ENCODE results near the gene EPB41L4A.

Gene EPB41L4A

DNA sequence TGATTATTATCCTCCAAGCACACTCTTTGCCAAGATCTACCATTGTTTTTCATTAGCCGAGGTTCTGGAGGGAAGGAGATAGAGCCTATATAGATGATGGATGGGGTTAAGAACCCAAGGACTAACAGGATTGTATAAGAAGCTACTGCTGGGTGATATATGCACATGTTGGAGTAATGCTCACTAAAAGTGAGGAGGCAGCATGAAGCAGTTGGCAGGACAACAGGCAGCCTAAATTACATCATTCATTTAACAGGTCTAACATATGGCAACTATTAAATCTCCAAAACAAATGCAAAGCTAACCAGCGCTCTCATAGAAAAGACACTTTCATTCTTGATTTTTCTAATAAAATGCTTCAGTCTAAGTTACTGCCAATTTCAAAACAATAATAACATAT, 293.2 kb downstream of the EPB41L4A start:
- no peaks in the 10 kb centered on the region for H3K36me3 ChIP-seq (ENCODE audit: control insufficient read depth, insufficient read depth, low read length)
- H3K4me3 ChIP-seq (ENCODE audit: insufficient read depth, low read depth, low read length) = no peak overlapping the region
- 92 to 93% methylated on average over 2 of the region's 2 CpGs for WGBS, 2 experiments
- H3K9me3 ChIP-seq (ENCODE audit: control insufficient read depth, low read length) = no peaks in the 10 kb centered on the region
- no peaks in the 10 kb centered on the region for H3K27me3 ChIP-seq (ENCODE audit: control insufficient read depth, insufficient read depth, low read length, poor library complexity, severe bottlenecking)
- H3K4me1 ChIP-seq (ENCODE audit: control insufficient read depth, insufficient read depth, low read length) = no peaks in the 10 kb centered on the region
- no peak overlapping the region for H3K27ac ChIP-seq (ENCODE audit: insufficient read depth, low read depth, low read length, poor library complexity, severe bottlenecking)

- H3K4me1 ChIP-seq (ENCODE audit: control insufficient read depth, insufficient read depth, low read length) = no peaks in the 10 kb centered on the region
- H3K27me3 ChIP-seq (ENCODE audit: control insufficient read depth, insufficient read depth, low read length, poor library complexity, severe bottlenecking) = no peaks in the 10 kb centered on the region
- 88 to 94% methylated on average over 3 of the region's 3 CpGs for WGBS, 2 experiments
- no peak overlapping the region for H3K4me3 ChIP-seq (ENCODE audit: insufficient read depth, low read depth, low read length)
- H3K36me3 ChIP-seq (ENCODE audit: control insufficient read depth, insufficient read depth, low read length) = no peaks in the 10 kb centered on the region
- no peak overlapping the region for H3K27ac ChIP-seq (ENCODE audit: insufficient read depth, low read depth, low read length, poor library complexity, severe bottlenecking)
- H3K9me3 ChIP-seq (ENCODE audit: control insufficient read depth, low read length) = no peaks in the 10 kb centered on the region
These were observed 294.3 kb downstream of the EPB41L4A start for GRCh38 chr5:112124788-112125187.

DNA sequence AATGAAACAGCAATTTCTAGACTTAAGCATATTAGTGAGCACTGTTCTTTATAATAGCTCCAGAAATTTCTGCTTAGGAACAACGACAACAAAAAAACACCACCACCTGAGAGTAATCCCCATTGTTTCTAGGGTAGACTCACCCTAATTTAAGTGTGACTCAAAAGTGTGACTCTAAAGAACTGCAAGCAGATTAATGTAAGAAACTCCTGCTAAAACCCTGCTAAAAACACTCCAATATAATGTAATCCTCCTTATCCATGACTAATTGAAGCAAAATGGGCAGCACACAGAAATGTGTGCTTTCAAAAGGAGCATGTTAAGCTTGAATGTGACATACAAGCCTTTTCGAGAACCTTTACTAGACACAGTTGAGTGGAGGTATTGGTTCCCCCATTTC, 296.0 kb downstream of the EPB41L4A start:
- Histone ChIP-seq H3K9me3 (ENCODE audit: control insufficient read depth, low read length) (no peaks in the 10 kb centered on the region), H3K4me3 (ENCODE audit: insufficient read depth, low read depth, low read length) (no peak overlapping the region), H3K4me1 (ENCODE audit: control insufficient read depth, insufficient read depth, low read length) (no peaks in the 10 kb centered on the region), H3K27ac (ENCODE audit: insufficient read depth, low read depth, low read length, poor library complexity, severe bottlenecking) (no peak overlapping the region), H3K36me3 (ENCODE audit: control insufficient read depth, insufficient read depth, low read length) (no peaks in the 10 kb centered on the region), H3K27me3 (ENCODE audit: control insufficient read depth, insufficient read depth, low read length, poor library complexity, severe bottlenecking) (no peaks in the 10 kb centered on the region)
- WGBS, 2 experiments = 86 to 100% methylated on average over 2 of the region's 2 CpGs

- no peak overlapping the region for H3K4me3 ChIP-seq (ENCODE audit: insufficient read depth, low read depth, low read length)
- WGBS, 2 experiments = 89 to 91% methylated on average over 2 to 3 of the region's 3 CpGs
- no peaks in the 10 kb centered on the region for H3K4me1 ChIP-seq (ENCODE audit: control insufficient read depth, insufficient read depth, low read length)
- H3K36me3 ChIP-seq (ENCODE audit: control insufficient read depth, insufficient read depth, low read length) = no peaks in the 10 kb centered on the region
- no peaks in the 10 kb centered on the region for H3K9me3 ChIP-seq (ENCODE audit: control insufficient read depth, low read length)
- H3K27ac ChIP-seq (ENCODE audit: insufficient read depth, low read depth, low read length, poor library complexity, severe bottlenecking) = no peak overlapping the region
- no peaks in the 10 kb centered on the region for H3K27me3 ChIP-seq (ENCODE audit: control insufficient read depth, insufficient read depth, low read length, poor library complexity, severe bottlenecking)
These were observed 296.7 kb downstream of the EPB41L4A start for GRCh38 chr5:112122353-112122752.

GRCh38 chr5:112121258-112121657, 297.8 kb downstream of the EPB41L4A start:
- Histone ChIP-seq H3K36me3 (ENCODE audit: control insufficient read depth, insufficient read depth, low read length) (no peaks in the 10 kb centered on the region), H3K4me3 (ENCODE audit: insufficient read depth, low read depth, low read length) (no peak overlapping the region), H3K27ac (ENCODE audit: insufficient read depth, low read depth, low read length, poor library complexity, severe bottlenecking) (no peak overlapping the region), H3K4me1 (ENCODE audit: control insufficient read depth, insufficient read depth, low read length) (no peaks in the 10 kb centered on the region), H3K9me3 (ENCODE audit: control insufficient read depth, low read length) (no peaks in the 10 kb centered on the region), H3K27me3 (ENCODE audit: control insufficient read depth, insufficient read depth, low read length, poor library complexity, severe bottlenecking) (no peaks in the 10 kb centered on the region)
- 82 to 93% methylated on average over 3 of the region's 3 CpGs for WGBS, 2 experiments

DNA sequence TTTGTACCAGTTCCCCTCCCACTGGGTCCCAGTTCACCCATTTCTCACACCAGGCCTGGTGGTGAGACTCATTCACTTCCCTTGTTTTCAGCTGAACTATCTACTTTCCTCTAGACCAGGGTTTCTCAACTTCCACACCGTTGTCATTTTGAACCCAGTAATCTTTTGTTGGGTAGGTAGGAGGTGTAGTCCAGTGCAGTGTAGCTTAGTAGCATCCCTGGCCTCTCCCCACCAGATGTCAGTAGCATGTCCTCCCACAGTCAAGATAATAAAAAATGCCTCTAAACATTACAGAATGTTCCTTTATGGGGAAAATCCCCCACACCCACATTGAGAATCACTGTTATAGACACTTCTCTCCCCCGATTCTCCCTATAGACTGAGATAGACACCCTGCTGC, 299.1 kb downstream of the EPB41L4A start:
- no peaks in the 10 kb centered on the region for H3K4me1 ChIP-seq (ENCODE audit: control insufficient read depth, insufficient read depth, low read length)
- no peaks in the 10 kb centered on the region for H3K36me3 ChIP-seq (ENCODE audit: control insufficient read depth, insufficient read depth, low read length)
- H3K4me3 ChIP-seq (ENCODE audit: insufficient read depth, low read depth, low read length) = no peak overlapping the region
- H3K27ac ChIP-seq (ENCODE audit: insufficient read depth, low read depth, low read length, poor library complexity, severe bottlenecking) = no peak overlapping the region
- WGBS, 2 experiments = 88 to 90% methylated on average over 1 of the region's 2 CpGs
- no peaks in the 10 kb centered on the region for H3K9me3 ChIP-seq (ENCODE audit: control insufficient read depth, low read length)
- no peaks in the 10 kb centered on the region for H3K27me3 ChIP-seq (ENCODE audit: control insufficient read depth, insufficient read depth, low read length, poor library complexity, severe bottlenecking)

DNA sequence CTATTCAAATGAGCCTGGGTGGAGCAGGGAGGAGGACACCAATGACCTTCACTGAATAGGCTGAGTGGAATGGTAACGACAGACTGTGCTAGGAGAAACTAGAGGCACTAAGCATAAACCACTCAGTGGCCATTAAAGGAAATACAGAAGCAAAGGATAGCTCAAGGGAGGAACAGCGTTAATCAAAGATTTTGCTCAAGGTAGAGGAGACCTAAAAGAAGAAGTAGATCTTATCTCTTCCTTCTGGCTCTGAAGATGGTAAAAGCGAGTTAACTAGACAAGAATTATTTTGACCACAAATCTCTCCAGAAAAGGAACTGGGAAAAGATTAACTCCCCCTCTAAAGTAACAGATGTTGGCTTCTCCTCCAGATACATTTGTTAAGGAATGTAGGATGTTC, 299.6 kb downstream of the EPB41L4A start:
- no peaks in the 10 kb centered on the region for H3K36me3 ChIP-seq (ENCODE audit: control insufficient read depth, insufficient read depth, low read length)
- WGBS, 2 experiments = 87 to 88% methylated on average over 3 of the region's 3 CpGs

GRCh38 chr5:112117551-112117950, 301.5 kb downstream of the EPB41L4A start:
- Histone ChIP-seq H3K27me3 (ENCODE audit: control insufficient read depth, insufficient read depth, low read length, poor library complexity, severe bottlenecking) (no peaks in the 10 kb centered on the region), H3K9me3 (ENCODE audit: control insufficient read depth, low read length) (no peaks in the 10 kb centered on the region), H3K27ac (ENCODE audit: insufficient read depth, low read depth, low read length, poor library complexity, severe bottlenecking) (no peak overlapping the region), H3K36me3 (ENCODE audit: control insufficient read depth, insufficient read depth, low read length) (no peaks in the 10 kb centered on the region), H3K4me3 (ENCODE audit: insufficient read depth, low read depth, low read length) (no peak overlapping the region), H3K4me1 (ENCODE audit: control insufficient read depth, insufficient read depth, low read length) (no peaks in the 10 kb centered on the region)
- 96 to 100% methylated on average over 1 of the region's 1 CpG for WGBS, 2 experiments

More for the DNA sequence above, 299.6 kb downstream of the EPB41L4A start:
- Histone ChIP-seq H3K27me3 (ENCODE audit: control insufficient read depth, insufficient read depth, low read length, poor library complexity, severe bottlenecking) (no peaks in the 10 kb centered on the region), H3K4me1 (ENCODE audit: control insufficient read depth, insufficient read depth, low read length) (no peaks in the 10 kb centered on the region), H3K27ac (ENCODE audit: insufficient read depth, low read depth, low read length, poor library complexity, severe bottlenecking) (no peak overlapping the region), H3K9me3 (ENCODE audit: control insufficient read depth, low read length) (no peaks in the 10 kb centered on the region), H3K4me3 (ENCODE audit: insufficient read depth, low read depth, low read length) (no peak overlapping the region)

- H3K27me3 ChIP-seq (ENCODE audit: control insufficient read depth, insufficient read depth, low read length, poor library complexity, severe bottlenecking) = no peaks in the 10 kb centered on the region
- H3K4me1 ChIP-seq (ENCODE audit: control insufficient read depth, insufficient read depth, low read length) = no peaks in the 10 kb centered on the region
- H3K4me3 ChIP-seq (ENCODE audit: insufficient read depth, low read depth, low read length) = no peak overlapping the region
- H3K27ac ChIP-seq (ENCODE audit: insufficient read depth, low read depth, low read length, poor library complexity, severe bottlenecking) = no peak overlapping the region
- H3K9me3 ChIP-seq (ENCODE audit: control insufficient read depth, low read length) = no peaks in the 10 kb centered on the region
- H3K36me3 ChIP-seq (ENCODE audit: control insufficient read depth, insufficient read depth, low read length) = no peaks in the 10 kb centered on the region
These were observed 302.7 kb downstream of the EPB41L4A start for GRCh38 chr5:112116371-112116770.

DNA sequence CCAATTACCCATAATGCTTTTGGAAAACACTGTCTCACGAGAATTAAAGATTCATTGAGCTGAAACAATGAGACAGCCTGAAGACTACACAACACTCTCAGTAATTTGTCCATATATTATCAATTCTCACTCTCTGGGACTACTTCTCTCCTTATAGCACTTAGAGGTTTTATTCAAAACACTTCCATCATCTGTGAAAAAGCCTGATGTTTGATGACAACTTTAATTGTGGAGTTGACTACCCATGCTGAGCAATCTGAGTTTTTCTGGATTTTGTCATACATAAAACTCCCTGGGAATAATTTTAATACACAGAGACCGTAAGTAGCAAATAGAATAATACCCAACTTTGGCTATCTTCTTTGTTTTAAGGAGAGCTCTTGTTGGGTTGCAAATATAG, 305.5 kb downstream of the EPB41L4A start:
- 87 to 91% methylated on average over 1 to 2 of the region's 2 CpGs for WGBS, 2 experiments

More for the DNA sequence above, 305.5 kb downstream of the EPB41L4A start:
- H3K27me3 ChIP-seq (ENCODE audit: control insufficient read depth, insufficient read depth, low read length, poor library complexity, severe bottlenecking) = no peaks in the 10 kb centered on the region
- no peaks in the 10 kb centered on the region for H3K4me1 ChIP-seq (ENCODE audit: control insufficient read depth, insufficient read depth, low read length)
- no peak overlapping the region for H3K27ac ChIP-seq (ENCODE audit: insufficient read depth, low read depth, low read length, poor library complexity, severe bottlenecking)
- H3K9me3 ChIP-seq (ENCODE audit: control insufficient read depth, low read length) = no peaks in the 10 kb centered on the region
- H3K4me3 ChIP-seq (ENCODE audit: insufficient read depth, low read depth, low read length) = no peak overlapping the region
- H3K36me3 ChIP-seq (ENCODE audit: control insufficient read depth, insufficient read depth, low read length) = no peaks in the 10 kb centered on the region

Measured in ectodermal cell (in vitro differentiated cells).